GM10248 (cell line): ENCODE measurements around the gene ACACA.

ENCODE experiments used
- CTCF ChIA-PET: fragments of 300-600 bp; sonication (Branson Sonifier 250); formaldehyde crosslinking; extraction: SDS; loops from one replicate; lab custom pipeline; 2021; ENCODE audit warnings: antibody characterized with exemption; lab: Yijun Ruan, JAX
- POLR2A ChIA-PET: fragments of 350-650 bp; sonication (Branson Sonifier 250); formaldehyde crosslinking; extraction: SDS; loops from one replicate; lab custom pipeline; 2020; ENCODE audit warnings: antibody characterized with exemption; lab: Yijun Ruan, JAX
- DNase-seq: peaks from one replicate; pipeline ENCODE4 v3.0.0; 2012; ENCODE audit errors: extremely low spot score
- TF ChIP-seq, protein P1 (sequence below): IDR thresholded peaks from 2 replicates; pipeline ENCODE4 v1.5.1; 2012; ENCODE audit warnings: mild to moderate bottlenecking, low read depth; ENCODE audit errors: extremely low read depth, missing control alignments, control extremely low read depth

The ACACA gene

DNA sequence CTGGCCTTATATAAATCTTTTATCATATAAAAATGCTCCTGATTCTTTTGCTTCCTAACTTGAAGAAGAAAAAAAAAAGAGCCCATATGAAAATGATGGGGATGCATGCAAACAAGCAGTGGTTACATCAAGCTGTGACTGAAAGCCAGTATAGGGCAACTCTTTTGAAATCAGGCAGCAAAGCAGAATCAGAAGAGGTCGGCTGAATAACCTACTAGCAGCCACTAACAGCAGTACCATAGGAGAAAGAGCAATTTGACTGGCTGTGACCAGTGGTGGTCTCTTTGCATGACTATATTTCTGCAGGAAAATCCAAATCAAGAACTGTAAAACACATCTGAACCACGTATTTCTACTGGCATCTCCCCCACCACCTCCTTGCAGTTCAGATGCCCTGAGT, 192.7 kb downstream of the ACACA start:
- ChIA-PET CTCF (interaction anchor here (0.6 to 1.5 kb wide), 4 partner anchors 12 to 25 kb away, joined by 3 to 4 read pairs (median 3); no protein-coding TSS in a partner anchor), POLR2A (no interaction called here)
- TF ChIP-seq, protein P1, sequence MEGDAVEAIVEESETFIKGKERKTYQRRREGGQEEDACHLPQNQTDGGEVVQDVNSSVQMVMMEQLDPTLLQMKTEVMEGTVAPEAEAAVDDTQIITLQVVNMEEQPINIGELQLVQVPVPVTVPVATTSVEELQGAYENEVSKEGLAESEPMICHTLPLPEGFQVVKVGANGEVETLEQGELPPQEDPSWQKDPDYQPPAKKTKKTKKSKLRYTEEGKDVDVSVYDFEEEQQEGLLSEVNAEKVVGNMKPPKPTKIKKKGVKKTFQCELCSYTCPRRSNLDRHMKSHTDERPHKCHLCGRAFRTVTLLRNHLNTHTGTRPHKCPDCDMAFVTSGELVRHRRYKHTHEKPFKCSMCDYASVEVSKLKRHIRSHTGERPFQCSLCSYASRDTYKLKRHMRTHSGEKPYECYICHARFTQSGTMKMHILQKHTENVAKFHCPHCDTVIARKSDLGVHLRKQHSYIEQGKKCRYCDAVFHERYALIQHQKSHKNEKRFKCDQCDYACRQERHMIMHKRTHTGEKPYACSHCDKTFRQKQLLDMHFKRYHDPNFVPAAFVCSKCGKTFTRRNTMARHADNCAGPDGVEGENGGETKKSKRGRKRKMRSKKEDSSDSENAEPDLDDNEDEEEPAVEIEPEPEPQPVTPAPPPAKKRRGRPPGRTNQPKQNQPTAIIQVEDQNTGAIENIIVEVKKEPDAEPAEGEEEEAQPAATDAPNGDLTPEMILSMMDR, result no peak
- DNase-seq, result no peak

DNA sequence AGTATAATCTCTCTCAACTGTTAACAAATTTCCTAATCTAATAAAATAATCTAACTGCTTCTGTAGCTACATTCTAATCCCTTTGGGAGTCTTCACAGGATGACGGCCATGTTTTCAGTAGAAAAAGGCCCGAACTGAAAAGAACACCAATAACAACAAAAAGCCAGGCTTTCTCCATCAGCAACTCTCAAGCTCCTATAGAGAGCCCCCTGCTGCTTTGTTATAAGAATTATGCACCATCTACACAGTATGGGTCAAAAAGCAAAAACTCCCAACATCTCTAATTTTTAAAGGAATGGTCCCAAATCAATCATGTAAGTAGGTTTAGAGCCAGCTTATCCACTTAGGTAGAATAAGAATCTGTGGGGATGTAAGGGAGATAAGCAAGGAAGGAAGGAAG, 194.5 kb downstream of the ACACA start:
- ChIA-PET CTCF (interaction anchor here (1.0 to 1.6 kb wide), 7 partner anchors 13 to 610 kb away, joined by 3 to 4 read pairs (median 3); partner anchors contain the start of gene MRM1), POLR2A (interaction anchor here (0.6 kb wide), 1 partner anchor 392 kb away, joined by 3 read pairs; no protein-coding TSS in a partner anchor)
- TF ChIP-seq, protein P1, result no peak
- DNase-seq, result no peak

DNA sequence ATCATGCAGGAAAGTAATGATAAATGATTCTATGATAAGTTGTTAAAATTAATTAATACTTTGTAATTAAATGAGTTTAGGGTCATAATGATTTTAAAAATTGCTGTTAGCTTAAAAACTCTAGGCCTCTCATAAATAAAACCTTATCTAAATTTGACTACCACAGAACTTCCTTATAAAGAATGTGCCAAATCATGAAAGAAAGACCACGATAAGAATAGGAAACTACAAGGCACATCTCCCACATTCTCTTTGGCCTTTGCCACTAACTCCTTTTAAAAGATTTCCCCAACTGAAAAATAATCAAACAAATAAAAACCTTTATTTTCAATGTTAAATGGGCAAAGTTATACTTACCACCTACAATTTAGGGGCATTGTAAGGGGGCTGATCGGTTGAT, 195.5 kb downstream of the ACACA start:
- ChIA-PET POLR2A (no interaction called here), CTCF (interaction anchor here (0.9 to 1.9 kb wide), 9 partner anchors 8 to 586 kb away, joined by 3 to 10 read pairs (median 4); no protein-coding TSS in a partner anchor)
- TF ChIP-seq, protein P1, result no peak
- no peak for DNase-seq

DNA sequence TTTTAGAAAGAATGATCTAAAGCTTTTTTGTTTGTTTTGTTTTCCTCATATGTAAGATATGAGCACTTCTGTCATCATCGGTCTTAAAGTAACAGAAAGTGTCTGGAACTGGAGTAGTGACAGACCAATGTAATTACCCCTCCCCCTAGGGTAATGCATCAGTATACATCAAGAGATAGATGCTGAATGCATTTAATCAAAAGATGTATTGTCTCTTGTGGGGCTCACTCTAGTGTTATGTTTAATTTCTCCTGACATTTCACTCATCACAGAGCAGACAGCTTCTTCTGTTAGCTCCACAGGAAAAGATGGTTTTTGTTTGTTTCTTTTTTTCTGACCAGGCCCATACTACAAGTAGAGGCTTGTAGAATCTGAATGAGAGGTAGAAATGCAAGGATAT, 199.5 kb downstream of the ACACA start:
- DNase-seq, result no peak
- TF ChIP-seq, protein P1, result no peak
- CTCF ChIA-PET, result no interaction called here
- POLR2A ChIA-PET, result no interaction called here

DNA sequence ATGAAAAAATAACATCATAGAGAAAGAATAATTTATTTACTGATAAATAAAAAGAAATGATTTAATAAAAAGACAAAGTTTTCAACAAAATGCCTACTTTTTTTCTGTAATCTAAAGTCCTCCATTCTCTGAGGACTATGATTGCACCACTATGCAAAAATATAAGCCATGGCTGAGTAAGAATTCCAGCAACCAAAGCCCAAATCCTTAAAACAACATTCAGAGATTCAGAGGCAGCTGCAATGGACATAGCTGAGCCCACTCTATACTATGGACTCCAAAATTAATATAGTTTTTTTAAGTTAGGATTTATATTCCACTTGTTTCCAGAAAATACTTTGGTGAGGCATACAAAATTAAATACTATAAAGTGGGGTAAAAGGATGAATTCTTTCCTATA, 200.3 kb downstream of the ACACA start:
- DNase-seq, result no peak
- TF ChIP-seq, protein P1, result no peak
- CTCF ChIA-PET, result no interaction called here
- POLR2A ChIA-PET, result no interaction called here

DNA sequence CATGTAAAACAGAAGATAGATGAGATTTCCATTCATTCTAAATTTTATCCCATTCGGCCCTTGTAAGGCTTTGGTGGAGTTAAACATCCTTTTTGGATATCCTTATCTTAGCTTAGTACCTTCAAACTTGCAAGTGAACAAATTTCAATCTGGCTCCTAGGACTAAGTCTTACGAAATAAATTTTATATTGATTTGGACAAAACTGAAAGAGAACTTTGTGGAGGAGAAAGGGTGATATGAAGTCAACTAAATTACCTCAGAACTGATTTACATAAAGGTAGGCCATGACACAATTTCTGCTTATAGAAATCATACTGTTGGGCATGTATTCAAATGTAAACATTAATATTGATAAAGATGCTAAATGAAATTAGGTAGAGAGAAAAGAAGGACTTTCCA, 206.1 kb downstream of the ACACA start:
- ChIA-PET POLR2A (no interaction called here), CTCF (no interaction called here)
- TF ChIP-seq, protein P1, result no peak
- no peak for DNase-seq
